ENCODE measurements around the gene SLC25A51.

SLC25A51 gene, protein sequence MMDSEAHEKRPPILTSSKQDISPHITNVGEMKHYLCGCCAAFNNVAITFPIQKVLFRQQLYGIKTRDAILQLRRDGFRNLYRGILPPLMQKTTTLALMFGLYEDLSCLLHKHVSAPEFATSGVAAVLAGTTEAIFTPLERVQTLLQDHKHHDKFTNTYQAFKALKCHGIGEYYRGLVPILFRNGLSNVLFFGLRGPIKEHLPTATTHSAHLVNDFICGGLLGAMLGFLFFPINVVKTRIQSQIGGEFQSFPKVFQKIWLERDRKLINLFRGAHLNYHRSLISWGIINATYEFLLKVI
- 13.8 to 14.3 reads per million in 2 donors for total RNA-seq

DNA sequence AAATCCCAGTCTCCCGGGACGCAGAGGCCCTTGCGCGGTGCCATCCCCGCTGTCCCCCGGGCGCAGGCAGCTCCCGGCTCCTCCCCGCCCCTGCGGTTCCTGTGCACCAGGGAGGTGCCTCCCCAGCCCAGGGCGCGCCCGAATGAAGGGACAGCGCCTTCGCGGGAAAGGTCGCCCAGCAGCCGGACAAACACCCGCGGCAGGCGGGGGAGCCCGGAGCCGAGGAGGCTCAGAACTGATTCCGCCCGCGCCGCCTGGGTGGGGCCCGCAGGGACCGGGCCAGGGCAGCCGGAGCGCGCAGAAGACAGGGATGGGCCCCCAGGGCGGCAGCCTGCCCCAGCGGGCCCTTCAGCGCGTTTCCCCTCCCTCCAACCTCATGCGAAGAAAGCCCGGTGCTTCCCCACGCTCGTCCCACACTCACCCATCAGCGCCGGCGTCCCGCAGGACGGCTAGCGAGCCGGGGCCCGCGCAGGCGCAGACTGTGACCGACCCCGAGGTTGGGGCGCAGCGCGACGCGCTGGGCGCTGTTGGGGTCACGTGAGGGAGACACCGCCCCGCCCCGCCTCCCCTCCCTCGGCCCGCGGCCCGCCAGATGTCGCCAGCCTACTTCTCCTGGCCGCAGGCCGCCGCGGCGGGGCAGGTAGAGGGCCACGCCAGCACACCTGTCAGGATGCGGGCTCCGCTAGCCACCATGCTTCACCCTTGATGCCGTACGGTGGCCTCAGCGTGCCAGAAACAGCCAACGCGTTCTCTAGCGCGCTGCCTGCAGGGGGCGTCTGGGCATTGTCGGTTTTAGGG lies at the start of gene SLC25A51:
Gene SLC25A51, minus strand, starts transcription at position 481 of the 798 bp plus-strand sequence. CDS start 15,577 bp downstream, outside the sequence.
- DNase-seq = peak; percentile 92 to 95 (median 93)

DNA sequence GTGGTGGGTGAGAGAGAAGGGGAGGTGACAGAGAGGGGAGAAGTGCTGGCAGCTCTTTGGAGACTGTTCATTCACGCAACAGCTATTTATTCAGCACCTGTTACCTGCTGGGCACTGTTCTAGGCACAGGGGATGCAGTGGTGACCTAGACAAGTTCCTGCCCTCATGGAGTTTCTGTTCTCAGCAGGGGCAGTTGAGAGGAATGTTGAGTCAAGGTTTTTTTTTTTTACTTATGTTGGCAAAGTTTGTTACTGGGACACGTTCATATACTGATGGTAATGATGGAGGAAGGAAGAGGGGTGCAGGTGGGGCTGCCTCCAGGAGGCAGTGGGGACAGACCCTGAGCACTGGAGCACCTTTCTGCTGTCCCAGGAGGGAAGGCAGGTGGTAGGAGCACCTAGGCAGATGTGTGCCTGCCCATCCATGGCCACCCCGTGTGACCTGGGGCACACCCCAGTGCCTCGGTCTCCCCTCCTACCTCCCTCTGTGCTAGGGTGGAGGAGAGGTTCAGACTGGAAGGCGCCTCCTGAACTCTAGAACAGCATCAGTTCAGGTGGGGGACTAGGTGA lies 49.4 kb upstream of the SLC25A51 start:
- DNase-seq = no peak

DNA sequence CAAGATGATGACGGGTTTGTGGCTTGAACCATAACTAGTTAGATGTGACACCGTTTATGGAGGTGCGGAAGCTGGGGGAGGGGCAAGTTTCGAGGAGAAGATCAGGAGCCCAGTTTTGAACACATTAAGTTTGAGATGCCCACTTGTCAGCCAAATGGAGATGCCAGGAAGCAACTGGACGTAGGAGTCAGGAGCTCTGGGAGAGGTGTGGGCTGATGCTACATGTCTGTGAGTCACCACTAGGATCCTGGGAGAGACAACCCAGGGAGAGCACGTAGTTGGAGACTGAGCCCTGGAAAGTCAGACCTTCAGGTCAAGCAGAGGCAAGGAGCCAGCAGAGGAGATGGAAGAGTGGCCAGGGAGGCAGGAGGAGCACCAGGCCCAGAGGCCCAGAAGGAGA lies 48.8 kb upstream of the SLC25A51 start:
- DNase-seq = no peak

DNA sequence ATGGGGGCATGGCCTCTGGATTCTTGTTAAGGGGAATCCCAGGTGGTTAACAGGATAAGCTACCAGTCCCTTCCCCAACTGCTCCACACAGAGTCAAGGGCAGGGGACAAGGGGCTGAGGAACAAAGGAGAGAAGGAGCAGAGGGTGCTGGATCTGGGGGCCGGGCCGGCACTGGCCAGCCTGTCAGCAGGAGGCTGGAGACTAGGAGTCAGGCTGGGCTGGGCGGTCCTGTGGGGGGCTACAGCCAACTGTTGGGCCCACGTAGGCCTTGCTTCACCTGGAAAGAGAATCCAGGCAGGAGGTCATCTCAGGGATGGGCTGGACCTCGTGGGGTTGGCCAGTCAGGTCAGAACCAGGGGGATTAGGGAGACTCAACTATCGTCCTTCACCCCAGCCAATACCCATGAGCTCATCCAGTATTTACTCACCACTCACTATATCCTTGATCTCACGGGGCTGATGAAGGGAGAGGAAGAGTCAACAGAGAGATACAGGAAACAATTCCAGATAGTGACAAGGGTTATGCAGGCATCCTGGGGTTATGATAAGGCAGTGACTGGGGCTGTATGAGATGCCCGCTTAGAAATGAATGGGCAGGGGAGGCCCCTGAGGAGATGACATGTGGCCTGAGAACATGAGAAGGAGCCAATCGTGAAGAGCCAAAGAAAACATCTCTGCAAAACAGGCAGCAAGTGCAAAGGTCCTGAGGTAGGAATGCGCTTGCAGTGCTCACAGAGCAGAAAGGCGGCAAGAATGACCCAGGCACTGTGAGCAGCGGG lies 47.9 kb upstream of the SLC25A51 start:
- no peak for DNase-seq

DNA sequence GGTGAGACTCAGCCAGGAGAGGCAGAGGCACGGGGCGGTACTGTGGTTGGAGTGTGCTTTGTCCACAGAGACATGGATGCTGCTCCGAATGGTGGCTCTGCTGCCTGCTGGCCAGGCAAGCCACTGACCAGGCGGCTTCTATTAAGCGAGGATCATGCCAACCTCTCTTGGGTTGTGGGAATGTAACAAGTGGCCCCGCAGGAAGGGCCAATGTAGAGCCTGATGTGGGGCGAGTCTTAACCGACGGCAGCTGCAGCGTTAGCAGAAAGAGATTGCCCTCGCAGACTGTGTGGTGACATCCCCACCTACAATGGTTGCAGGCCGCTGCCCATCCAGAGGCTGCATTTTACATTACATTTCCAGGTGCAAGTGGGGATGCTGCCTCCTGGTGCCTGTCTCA lies 46.6 kb upstream of the SLC25A51 start:
- DNase-seq = no peak

DNA sequence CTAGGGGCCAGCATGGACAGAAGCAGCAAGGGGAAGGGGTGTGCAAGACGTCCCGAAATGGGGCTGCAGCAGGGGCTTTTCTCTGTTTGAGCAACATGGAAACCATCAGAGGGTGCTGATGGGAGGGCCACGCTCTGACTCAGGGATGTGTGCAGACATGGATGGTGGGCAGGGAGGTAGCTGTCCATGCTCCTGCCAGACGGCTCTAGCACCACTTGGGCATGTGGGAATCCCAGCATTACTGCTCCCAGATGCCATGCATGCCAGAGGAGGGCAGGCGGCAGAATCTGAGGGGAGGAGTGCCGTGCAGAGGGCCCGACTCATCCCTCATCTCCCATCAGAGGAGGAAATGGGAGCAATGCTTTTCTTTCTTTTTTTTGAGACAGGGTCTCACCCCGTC lies 45.6 kb upstream of the SLC25A51 start:
- DNase-seq = no peak

DNA sequence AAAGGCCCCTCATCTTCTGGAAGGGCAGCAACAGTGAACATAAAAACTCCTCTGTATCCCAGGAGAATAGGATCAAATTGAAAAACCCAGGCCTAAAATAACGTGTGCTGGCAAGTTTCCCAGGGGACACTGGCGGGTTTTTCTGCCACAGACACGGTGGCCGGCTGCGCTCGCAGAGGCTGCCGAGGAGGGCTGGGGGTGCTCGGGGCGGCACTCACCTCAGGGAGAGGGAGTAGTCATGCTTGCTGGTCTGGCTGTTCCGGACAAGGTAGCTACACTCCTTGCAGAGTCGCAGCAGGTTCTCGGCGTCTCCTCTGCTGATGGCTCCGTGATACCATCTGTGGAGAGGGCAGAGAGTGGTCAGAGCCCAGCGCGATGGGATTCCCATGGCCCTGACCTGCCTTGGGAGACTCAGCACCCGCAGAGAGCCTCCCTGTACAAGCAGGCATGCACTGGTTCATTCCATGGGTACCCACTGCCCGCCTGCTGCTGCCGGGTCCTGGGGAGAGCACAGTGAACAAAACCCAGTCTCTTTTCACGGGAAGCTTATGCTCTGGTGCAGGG lies 44.6 kb upstream of the SLC25A51 start:
- DNase-seq = no peak

DNA sequence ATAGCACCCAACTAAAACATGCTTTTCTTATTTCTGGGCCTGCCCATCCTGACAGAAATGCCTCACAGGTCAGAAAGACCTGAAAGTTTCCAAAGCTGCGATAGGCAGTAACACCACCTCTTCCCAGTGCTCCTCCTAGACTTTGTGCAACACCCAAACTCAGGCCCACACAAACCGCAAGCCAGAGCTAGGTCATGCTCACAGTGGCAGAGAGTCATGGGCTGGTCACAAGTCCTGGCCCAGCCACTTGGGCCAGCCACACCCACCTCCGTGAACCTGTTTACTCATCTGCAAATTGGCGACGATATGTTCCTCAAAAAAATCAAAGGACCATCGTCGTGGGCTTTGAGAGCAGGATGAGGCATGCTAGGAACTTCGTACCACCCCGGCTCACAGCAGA lies 44.0 kb upstream of the SLC25A51 start:
- DNase-seq = no peak

DNA sequence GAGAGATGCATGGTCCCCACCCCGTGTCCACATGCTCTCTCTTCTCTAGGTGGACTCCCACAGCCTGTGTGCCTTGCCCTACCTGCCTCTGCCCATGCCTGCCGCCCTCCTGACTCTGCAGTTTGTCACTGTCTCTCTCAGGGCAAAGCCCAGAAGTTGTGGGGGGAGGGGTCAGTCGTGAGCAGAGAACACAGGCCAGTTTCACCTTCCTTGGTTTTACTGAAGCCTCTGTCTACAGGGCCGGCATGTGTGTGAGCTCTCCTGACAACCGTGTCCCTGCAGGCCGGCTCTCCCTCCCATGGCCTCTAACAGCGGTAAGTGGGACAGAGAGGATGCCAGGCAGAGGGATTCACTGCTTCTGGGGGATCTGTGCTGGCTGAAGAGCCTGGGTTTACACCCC lies 43.5 kb upstream of the SLC25A51 start:
- no peak for DNase-seq

DNA sequence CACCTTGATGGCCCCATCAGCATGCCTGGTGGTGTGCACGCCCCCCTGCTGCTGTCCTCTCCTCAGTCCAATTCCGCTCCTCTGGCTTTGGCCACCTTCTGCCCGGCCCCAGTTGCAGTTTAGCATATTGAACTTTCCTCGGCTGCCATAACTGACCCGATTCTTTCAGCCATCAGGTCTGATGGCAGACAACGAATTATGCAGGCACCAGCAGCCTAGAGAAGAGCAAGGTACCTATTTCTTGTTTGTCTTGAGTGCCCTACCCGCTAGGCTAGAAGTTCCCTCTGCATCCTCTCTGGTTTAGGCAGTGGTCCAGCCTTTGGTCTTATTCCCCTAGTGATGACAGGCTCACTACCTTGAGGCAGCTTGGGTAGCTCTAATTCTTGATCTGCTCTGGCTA lies 43.0 kb upstream of the SLC25A51 start:
- DNase-seq = no peak

DNA sequence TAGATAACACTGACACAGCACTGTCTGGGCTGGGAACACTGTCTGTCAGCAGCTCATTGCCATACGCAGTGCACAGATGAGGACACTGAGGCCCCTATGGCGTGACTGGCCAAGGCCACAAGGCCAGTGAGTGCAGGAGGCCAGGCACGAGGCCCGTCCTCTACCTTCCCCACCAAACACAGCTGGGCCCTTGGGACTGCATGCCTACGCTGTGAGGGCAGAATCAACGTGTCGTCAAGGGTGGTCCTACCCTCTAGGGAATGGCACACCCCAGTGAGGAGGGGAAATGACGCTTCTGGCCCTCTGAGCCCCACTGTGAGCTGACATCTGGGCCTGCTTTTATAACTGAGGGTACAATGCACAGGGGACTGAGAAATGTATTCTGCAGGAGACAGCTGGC lies 42.1 kb upstream of the SLC25A51 start:
- no peak for DNase-seq

DNA sequence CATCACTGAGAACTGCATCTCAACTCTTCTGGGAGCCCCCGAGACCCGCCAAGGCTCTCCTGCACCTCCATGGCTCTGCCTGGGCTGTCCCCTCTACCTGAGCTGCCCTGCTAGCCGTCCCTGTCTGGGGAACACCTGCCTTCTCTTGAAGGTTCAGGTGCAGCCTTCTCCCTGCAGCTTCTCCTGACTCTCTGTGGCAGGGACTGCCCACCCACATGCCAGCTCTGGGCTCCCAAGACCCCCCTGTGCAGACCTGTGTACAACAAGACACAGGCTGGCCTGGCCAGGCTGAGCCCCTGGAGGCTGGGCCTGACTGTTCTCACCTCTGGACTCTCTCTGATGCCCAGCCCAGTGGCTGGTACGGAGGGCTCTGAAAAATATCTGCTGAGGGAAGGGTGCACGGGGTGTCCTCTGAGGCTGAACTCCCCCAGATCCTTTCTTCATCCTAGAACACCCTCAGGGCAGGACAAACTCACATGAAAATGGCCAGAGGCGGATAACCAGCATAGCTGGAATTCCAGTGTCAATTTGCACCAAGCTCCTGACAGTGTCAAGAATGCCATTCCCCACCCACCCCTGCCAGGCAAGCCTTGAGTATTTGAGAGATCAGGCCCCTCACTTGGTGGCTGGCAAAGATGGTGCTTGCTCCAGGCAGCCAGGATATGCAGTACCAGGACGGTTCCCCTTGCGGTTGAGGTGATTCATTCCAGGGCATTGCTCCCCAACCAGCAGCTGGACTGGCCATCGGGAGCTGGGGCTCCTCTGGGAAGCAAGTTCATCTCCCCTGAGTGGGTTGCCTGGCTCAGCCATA lies 40.9 kb upstream of the SLC25A51 start:
- no peak for DNase-seq

DNA sequence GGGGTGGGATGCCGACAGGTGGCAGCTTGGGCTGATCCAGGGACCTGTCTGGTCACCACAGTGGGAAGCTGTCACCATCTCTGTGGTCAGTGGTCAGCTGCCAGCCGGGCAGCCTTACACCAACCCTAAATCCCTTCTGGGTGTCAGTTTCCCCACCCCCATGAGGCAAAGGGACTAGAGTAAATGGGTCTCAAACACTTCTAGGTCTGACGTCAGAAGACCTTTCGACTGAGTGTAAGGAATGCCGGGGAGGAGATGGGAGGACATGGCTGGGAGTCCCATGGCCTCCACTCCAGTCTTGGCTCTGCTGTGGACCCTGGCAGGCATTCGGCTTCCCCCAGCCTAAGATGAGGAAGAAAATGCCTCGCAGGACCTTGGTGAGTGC lies 40.3 kb upstream of the SLC25A51 start:
- no peak for DNase-seq

DNA sequence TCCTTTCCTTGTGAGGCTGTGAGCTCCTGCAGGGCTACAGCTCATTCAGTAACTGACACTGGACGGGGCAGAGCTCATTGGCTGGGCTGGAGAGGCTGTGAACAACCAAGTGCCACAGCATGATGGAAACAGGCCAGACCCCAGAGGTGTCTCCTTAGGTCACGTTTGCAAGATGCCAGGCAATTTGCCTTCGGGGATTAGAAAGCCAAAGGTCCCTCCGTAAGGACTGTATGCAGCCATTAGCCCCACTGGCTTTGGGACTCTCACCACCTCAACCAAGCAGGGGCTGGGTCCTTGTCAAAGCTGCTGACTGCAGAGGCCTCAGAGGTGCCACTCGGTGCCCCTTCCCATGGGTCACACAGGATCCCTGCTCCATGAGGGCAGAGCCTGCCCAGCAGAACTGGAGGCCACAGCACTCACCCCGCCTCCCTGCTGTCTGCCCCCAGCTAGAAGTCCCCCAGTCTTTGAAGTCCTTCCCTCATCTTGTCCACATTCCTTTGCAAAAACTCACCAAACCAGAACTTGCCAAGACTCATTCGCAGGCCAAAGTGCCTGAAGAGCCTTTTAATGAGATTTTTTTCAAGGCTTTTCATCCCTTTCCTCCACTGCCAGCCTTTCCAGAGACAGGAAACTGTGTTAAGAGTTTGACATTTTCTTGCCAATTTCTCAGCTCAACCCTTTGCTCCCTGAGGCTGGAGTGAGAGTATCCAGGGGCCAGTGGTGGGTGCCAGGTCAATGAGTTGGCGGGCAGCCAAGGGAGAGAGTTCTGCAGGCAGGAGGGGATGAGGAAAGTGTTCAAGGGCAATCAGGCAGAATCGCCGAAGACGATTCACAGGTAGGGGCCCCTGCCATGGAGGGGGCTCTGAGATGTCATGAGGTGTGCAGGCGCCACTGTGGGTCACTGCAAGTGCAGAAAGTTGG lies 39.7 kb upstream of the SLC25A51 start:
- DNase-seq = no peak

DNA sequence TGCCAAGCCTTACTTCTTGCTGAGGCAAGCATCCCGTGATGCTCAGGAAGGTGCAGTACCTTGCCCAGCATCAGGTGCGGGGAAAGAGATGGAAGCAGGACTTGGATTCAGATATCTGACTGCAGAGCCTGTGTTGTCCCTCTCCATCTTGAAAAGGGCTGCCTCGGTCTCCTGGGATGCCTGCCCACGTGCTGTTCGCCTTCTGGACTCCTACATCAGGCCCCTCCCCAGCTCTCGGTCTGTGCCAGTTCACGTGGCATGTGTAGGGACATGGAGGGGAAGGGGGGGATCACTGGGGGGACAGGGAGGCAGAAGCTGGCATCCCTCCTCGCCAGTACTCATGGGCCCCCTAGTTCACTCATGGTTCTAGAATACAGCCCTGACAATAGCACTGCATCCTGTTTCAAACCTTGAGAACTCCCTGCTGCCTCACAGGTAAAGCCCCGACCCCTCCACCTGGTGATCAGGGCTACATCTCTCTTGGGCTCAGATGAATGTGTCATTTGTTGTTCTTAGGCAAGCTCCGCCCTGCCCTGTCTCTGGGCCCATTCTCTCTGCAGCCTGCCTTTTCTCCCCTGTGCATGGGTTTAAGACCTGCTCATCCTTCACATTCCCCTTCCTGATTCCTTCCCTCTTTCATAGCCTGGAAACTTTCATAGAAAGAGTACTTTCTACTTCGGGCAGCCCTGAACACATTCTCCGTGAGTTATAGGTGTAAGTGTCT lies 38.9 kb upstream of the SLC25A51 start:
- no peak for DNase-seq

DNA sequence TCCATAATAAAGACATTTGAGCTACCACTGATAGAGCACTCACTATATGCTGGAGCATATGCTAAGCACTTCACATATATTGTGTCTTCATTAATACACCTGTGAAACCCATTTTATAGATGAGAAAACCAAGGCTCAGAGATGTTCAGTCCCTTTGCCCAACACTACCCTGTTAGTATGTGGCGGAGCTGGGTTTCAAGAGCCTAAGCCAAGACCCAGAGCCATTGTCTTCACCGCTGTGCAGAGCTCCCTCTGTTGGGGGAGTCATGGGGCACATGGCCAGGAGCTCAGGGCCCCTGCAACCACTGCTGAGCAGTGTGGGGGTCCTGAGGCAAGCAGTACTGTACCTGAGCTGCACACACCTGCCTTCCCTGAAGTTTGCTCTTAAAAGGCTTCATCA lies 37.3 kb upstream of the SLC25A51 start:
- DNase-seq = no peak

DNA sequence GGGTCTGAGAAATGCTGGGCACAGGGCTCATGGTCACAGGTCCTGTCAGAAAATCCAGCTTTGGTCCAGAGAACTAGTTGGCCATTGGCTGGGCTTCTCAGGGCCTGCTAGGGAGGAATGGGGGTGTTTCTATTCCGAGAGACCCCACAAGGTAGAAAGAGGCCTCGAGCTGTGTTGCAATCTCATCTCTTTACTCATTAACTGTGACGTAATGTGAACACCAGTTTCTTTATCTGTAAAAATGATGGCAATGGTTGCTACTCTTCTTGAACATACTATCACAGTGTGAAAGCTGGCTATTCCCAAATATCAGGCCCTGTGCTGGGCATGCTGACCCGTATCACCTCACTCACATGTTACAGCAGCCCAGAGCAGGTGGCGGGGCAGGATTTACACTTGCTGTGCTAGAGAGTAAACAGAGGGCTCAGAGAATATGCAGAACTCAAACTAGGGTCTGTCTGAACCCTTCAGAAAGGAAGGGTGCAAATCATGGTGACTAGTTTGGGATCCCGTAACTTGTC lies 35.7 kb upstream of the SLC25A51 start:
- DNase-seq = no peak

DNA sequence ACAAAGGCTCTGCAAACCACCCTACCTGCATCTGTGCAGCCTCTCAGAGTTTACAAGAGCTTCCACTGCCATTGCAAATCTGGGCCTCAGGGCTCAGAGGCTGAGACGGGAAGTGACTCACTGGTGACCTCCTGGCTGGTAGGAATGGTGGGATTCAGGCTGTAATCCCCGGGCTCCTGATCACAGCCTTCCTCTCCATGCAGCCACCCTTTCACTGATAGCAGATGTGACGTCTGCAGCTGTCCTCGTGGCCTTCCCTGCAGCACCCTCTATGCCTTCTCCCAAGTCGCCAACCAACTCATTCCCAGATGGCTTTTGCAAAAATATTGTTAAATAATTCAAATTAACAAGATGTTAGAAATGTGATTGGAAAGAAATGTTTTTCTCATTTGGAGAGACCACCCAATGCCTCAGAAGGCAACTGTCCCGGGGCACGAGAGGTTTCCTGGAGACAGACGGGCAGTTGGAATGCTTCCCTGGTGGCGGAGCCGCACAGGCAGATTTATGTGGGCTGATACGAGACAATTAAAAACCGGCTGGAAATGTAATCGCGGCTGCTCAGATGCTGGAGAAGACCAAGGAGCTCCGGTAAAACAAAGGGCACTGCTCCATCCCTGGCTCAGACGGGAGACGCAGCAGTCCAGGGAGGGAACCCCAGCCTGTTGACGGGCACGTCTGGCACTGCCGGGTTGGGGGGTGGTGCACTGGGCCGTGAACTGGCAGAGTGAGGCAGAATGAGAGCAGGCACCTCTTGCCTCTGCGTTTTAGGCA lies 34.4 kb upstream of the SLC25A51 start:
- DNase-seq = no peak

DNA sequence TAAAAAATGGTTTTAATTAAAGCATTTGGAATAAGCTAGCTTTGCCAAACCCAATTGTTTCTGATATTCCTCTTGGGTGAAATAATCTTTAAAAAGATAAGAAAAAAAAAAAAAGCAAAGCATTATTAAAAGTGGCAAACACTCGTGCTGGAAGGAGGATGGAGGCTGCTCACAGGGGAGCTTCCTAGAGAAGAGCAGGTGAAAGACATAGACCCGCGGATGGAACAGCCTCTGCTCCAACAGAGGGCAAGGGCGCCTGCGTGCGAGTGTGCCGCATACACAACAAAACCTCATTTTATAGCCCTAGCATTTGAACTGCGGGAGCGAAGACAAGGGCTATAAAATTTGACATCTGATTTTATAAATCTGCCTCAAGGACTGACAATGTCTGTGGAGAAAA lies 33.4 kb upstream of the SLC25A51 start:
- DNase-seq = no peak

All from T-helper 2 cell (primary cell).